ENCODE data around the gene FBXL13.
"Not testable (repeated sequence)": the region's sequence is repeated elsewhere in the genome, so short reads cannot be mapped to it uniquely, and the experiment has no call there.

DNA sequence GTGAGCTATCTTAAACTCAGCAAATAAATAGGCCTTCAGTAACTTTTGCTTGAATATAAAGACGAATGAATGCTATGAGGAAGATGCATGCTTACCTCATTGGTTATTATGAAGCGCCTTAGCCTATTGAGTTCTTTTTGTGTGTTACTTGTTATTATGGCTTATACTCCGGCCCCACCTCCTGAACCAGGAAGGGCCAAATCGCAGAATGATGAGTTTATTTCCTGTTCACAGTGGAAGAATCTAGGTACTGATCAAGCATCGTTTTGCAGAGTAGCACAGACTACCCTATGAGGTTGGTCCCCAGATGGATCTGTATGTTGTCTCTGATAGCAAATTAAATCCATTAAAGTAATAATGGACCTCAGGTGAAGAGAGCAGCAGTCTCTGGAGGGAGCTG lies 283.2 kb downstream of the FBXL13 start:
- TF ChIP-seq, protein P1, sequence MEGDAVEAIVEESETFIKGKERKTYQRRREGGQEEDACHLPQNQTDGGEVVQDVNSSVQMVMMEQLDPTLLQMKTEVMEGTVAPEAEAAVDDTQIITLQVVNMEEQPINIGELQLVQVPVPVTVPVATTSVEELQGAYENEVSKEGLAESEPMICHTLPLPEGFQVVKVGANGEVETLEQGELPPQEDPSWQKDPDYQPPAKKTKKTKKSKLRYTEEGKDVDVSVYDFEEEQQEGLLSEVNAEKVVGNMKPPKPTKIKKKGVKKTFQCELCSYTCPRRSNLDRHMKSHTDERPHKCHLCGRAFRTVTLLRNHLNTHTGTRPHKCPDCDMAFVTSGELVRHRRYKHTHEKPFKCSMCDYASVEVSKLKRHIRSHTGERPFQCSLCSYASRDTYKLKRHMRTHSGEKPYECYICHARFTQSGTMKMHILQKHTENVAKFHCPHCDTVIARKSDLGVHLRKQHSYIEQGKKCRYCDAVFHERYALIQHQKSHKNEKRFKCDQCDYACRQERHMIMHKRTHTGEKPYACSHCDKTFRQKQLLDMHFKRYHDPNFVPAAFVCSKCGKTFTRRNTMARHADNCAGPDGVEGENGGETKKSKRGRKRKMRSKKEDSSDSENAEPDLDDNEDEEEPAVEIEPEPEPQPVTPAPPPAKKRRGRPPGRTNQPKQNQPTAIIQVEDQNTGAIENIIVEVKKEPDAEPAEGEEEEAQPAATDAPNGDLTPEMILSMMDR (IDR thresholded peaks at IDR 0.05), result not testable (repeated sequence)
- not testable (repeated sequence) for TF ChIP-seq POLR2A, EP300 (IDR thresholded peaks at IDR 0.05)
